Kasumi-1 (cell line): ENCODE results near the gene ZNF236.

Experiments used
- DNase-seq, 2 experiments: peaks; one replicate each; lab custom pipeline; 2025; lab: John Stamatoyannopoulos, UW

The ZNF236 gene

GRCh38 chr18:76859474-76860339, 37.4 kb downstream of the ZNF236 start:
- no peak for DNase-seq

- no peak for DNase-seq
These were observed 38.1 kb downstream of the ZNF236 start for GRCh38 chr18:76860411-76860810.

- no peak for DNase-seq
These were observed 44.3 kb downstream of the ZNF236 start for GRCh38 chr18:76866666-76867065.

- no peak for DNase-seq
These were observed 51.0 kb downstream of the ZNF236 start for GRCh38 chr18:76873311-76873710.

GRCh38 chr18:76873713-76874112, 51.4 kb downstream of the ZNF236 start:
- no peak for DNase-seq

GRCh38 chr18:76874642-76875389, 52.5 kb downstream of the ZNF236 start:
- no peak for DNase-seq

- peak; percentile 24 to 52 for DNase-seq
These were observed 53.3 kb downstream of the ZNF236 start for GRCh38 chr18:76875390-76876325.

GRCh38 chr18:76878426-76878825, 56.1 kb downstream of the ZNF236 start:
- no peak for DNase-seq

- no peak for DNase-seq
These were observed 57.7 kb downstream of the ZNF236 start for GRCh38 chr18:76880026-76880425.

- no peak for DNase-seq
These were observed 59.4 kb downstream of the ZNF236 start for GRCh38 chr18:76881744-76882143.

- DNase-seq, result no peak
These were observed 59.8 kb downstream of the ZNF236 start for GRCh38 chr18:76882146-76882545.

GRCh38 chr18:76885001-76885400, 62.6 kb downstream of the ZNF236 start:
- DNase-seq, result no peak

GRCh38 chr18:76886112-76886511, 63.8 kb downstream of the ZNF236 start:
- DNase-seq, result no peak

GRCh38 chr18:76889091-76889699, 66.8 kb downstream of the ZNF236 start:
- DNase-seq, result no peak

- no peak for DNase-seq
These were observed 70.5 kb downstream of the ZNF236 start for GRCh38 chr18:76892832-76893231.

GRCh38 chr18:76894566-76895346, 72.4 kb downstream of the ZNF236 start:
- no peak for DNase-seq

- DNase-seq, result no peak
These were observed 73.1 kb downstream of the ZNF236 start for GRCh38 chr18:76895498-76895897.

GRCh38 chr18:76896677-76897076, 74.3 kb downstream of the ZNF236 start:
- DNase-seq, result no peak

- no peak for DNase-seq
These were observed 74.9 kb downstream of the ZNF236 start for GRCh38 chr18:76897257-76897656.

- DNase-seq, result no peak
These were observed 81.0 kb downstream of the ZNF236 start for GRCh38 chr18:76903386-76903785.

- DNase-seq, result no peak
These were observed 83.5 kb downstream of the ZNF236 start for GRCh38 chr18:76905821-76906220.
